Measurements from ENCODE around the gene ENPP7. TPM values are rescaled to one million over a fixed set of nuclear protein-coding genes. Genes with fewer than 3 reads are reported as not detected.

The ENPP7 gene
- total and polyA plus RNA-seq, 2 experiments from 2014 or later, result not detected

- in situ Hi-C loops (cut with MboI), result no loop called here
Measured at GRCh38 chr17:79755591-79755990, 24.8 kb downstream of the ENPP7 start.

GRCh38 chr17:79757140-79757745, 26.5 kb downstream of the ENPP7 start:
- H3K4me1 ChIP-seq (ENCODE audit: insufficient read depth), result no peaks in the 10 kb centered on the region
- H3K9ac ChIP-seq, result no peak overlapping the region
- no peak overlapping the region for H3K27ac ChIP-seq
- H3K4me2 ChIP-seq (ENCODE audit: unreplicated experiment), result no peak overlapping the region
- H2AFZ ChIP-seq, result no peak overlapping the region
- in situ Hi-C loops (cut with MboI), result no loop called here
- no peak overlapping the region for H3K4me3 ChIP-seq
- H3K9me2 ChIP-seq (ENCODE audit: insufficient read depth), result no peaks in the 10 kb centered on the region
- no peaks in the 10 kb centered on the region for H3K9me3 ChIP-seq (ENCODE audit: low read depth)
- H4K20me1 ChIP-seq (ENCODE audit: insufficient read depth), result no peaks in the 10 kb centered on the region
- H3F3A ChIP-seq (ENCODE audit: insufficient read depth), result no peaks in the 10 kb centered on the region
- DNase-seq, result no peak
- peaks cover 21% of the 10 kb centered on the region for H3K27me3 ChIP-seq (replicated peaks; ENCODE audit: insufficient read depth)
- H3K36me3 ChIP-seq (ENCODE audit: low read depth), result no peaks in the 10 kb centered on the region
- TF ChIP-seq EZH2phosphoT487 (IDR thresholded peaks at IDR 0.05; ENCODE audit: insufficient read depth, low read depth) (no peak), EZH2 (IDR thresholded peaks at IDR 0.05; ENCODE audit: insufficient read depth, poor library complexity, severe bottlenecking) (no peak)
- 75 to 82% methylated on average over 15 of the region's 15 CpGs for WGBS, 2 experiments (ENCODE audit: low coverage in 1 of 2, low lambda C conversion rate in 2 of 2, missing lambda C conversion rate in 2 of 2)
- no peaks in the 10 kb centered on the region for H3K79me2 ChIP-seq (ENCODE audit: insufficient read depth)

More at GRCh38 chr17:79755591-79755990, 24.8 kb downstream of the ENPP7 start:
- H3K27me3 ChIP-seq (replicated peaks; ENCODE audit: insufficient read depth), result peaks cover 32% of the 10 kb centered on the region
- H3K4me1 ChIP-seq (ENCODE audit: insufficient read depth), result no peaks in the 10 kb centered on the region
- H3K9me2 ChIP-seq (ENCODE audit: insufficient read depth), result no peaks in the 10 kb centered on the region
- WGBS, 2 experiments (ENCODE audit: low coverage in 1 of 2, low lambda C conversion rate in 2 of 2, missing lambda C conversion rate in 2 of 2), result 51 to 71% methylated on average over 11 to 14 of the region's 14 CpGs
- no peaks in the 10 kb centered on the region for H3F3A ChIP-seq (ENCODE audit: insufficient read depth)
- no peak overlapping the region for H2AFZ ChIP-seq
- no peaks in the 10 kb centered on the region for H3K79me2 ChIP-seq (ENCODE audit: insufficient read depth)
- no peak overlapping the region for H3K4me2 ChIP-seq (ENCODE audit: unreplicated experiment)
- no peaks in the 10 kb centered on the region for H3K9me3 ChIP-seq (ENCODE audit: low read depth)
- H3K27ac ChIP-seq, result no peak overlapping the region
- TF ChIP-seq EZH2phosphoT487 (IDR thresholded peaks at IDR 0.05; ENCODE audit: insufficient read depth, low read depth), result no peak
- TF ChIP-seq EZH2 (IDR thresholded peaks at IDR 0.05; ENCODE audit: insufficient read depth, poor library complexity, severe bottlenecking), result no peak
- H4K20me1 ChIP-seq (ENCODE audit: insufficient read depth), result no peaks in the 10 kb centered on the region
- no peak for DNase-seq
- H3K4me3 ChIP-seq, result no peak overlapping the region
- H3K36me3 ChIP-seq (ENCODE audit: low read depth), result no peaks in the 10 kb centered on the region
- no peak overlapping the region for H3K9ac ChIP-seq

GRCh38 chr17:79758271-79758670, 27.5 kb downstream of the ENPP7 start:
- Histone ChIP-seq H3K27ac (no peak overlapping the region), H3K4me1 (ENCODE audit: insufficient read depth) (no peaks in the 10 kb centered on the region), H3K79me2 (ENCODE audit: insufficient read depth) (no peaks in the 10 kb centered on the region), H3K4me2 (ENCODE audit: unreplicated experiment) (no peak overlapping the region), H3K36me3 (ENCODE audit: low read depth) (no peaks in the 10 kb centered on the region), H3K9me2 (ENCODE audit: insufficient read depth) (no peaks in the 10 kb centered on the region), H2AFZ (no peak overlapping the region), H3K4me3 (no peak overlapping the region), H3K9me3 (ENCODE audit: low read depth) (no peaks in the 10 kb centered on the region), H3F3A (ENCODE audit: insufficient read depth) (no peaks in the 10 kb centered on the region), H3K27me3 (replicated peaks; ENCODE audit: insufficient read depth) (peaks cover 24% of the 10 kb centered on the region; the same call in 1 of the 2 replicates), H3K9ac (no peak overlapping the region), H4K20me1 (ENCODE audit: insufficient read depth) (no peaks in the 10 kb centered on the region)
- whole genome bisulfite sequencing, 2 experiments (ENCODE audit: low coverage in 1 of 2, low lambda C conversion rate in 2 of 2, missing lambda C conversion rate in 2 of 2), result 80 to 84% methylated on average over 6 of the region's 6 CpGs
- no peak for DNase-seq
- in situ Hi-C loops (cut with MboI), result no loop called here
- TF ChIP-seq EZH2phosphoT487 (IDR thresholded peaks at IDR 0.05; ENCODE audit: insufficient read depth, low read depth) (no peak), EZH2 (IDR thresholded peaks at IDR 0.05; ENCODE audit: insufficient read depth, poor library complexity, severe bottlenecking) (no peak)

GRCh38 chr17:79760197-79760906, 29.6 kb downstream of the ENPP7 start:
- 58 to 61% methylated on average over 21 of the region's 21 CpGs for WGBS, 2 experiments (ENCODE audit: low coverage in 1 of 2, low lambda C conversion rate in 2 of 2, missing lambda C conversion rate in 2 of 2)
- no peaks in the 10 kb centered on the region for H3K9me2 ChIP-seq (ENCODE audit: insufficient read depth)
- H3K79me2 ChIP-seq (ENCODE audit: insufficient read depth), result no peaks in the 10 kb centered on the region
- H3K36me3 ChIP-seq (ENCODE audit: low read depth), result no peaks in the 10 kb centered on the region
- H3K27ac ChIP-seq, result no peak overlapping the region
- no peak for DNase-seq
- no peaks in the 10 kb centered on the region for H3K4me1 ChIP-seq (ENCODE audit: insufficient read depth)
- peaks cover 6% of the 10 kb centered on the region; the same call in 1 of the 2 replicates for H3K27me3 ChIP-seq (replicated peaks; ENCODE audit: insufficient read depth)
- TF ChIP-seq EZH2 (IDR thresholded peaks at IDR 0.05; ENCODE audit: insufficient read depth, poor library complexity, severe bottlenecking) (no peak), EZH2phosphoT487 (IDR thresholded peaks at IDR 0.05; ENCODE audit: insufficient read depth, low read depth) (no peak)
- no peak overlapping the region for H3K4me2 ChIP-seq (ENCODE audit: unreplicated experiment)
- no peaks in the 10 kb centered on the region for H3K9me3 ChIP-seq (ENCODE audit: low read depth)
- no peaks in the 10 kb centered on the region for H3F3A ChIP-seq (ENCODE audit: insufficient read depth)
- H4K20me1 ChIP-seq (ENCODE audit: insufficient read depth), result no peaks in the 10 kb centered on the region
- H3K4me3 ChIP-seq, result no peak overlapping the region
- in situ Hi-C loops (cut with MboI), result no loop called here
- H2AFZ ChIP-seq, result no peak overlapping the region
- H3K9ac ChIP-seq, result no peak overlapping the region
